ENCODE data around the gene TDRD12.

GRCh38 chr19:32789429-32789828 lies 69.9 kb downstream of the TDRD12 start:
- no peak for TF ChIP-seq CTCF (IDR thresholded peaks at IDR 0.05)
- TF ChIP-seq POLR2A (IDR thresholded peaks at IDR 0.05), result no peak

All from lower leg skin (tissue), 3 donors.